K562 (cell line): ENCODE results near the gene KXD1. TPM values are rescaled to one million over a fixed set of nuclear protein-coding genes. Genes with fewer than 3 reads are reported as not detected.

ENCODE experiments used
- CBFB ChIP-seq: sonication (generic); formaldehyde crosslinking; IDR thresholded peaks from 2 replicates; pipeline ENCODE4 v1.4.0; 2020; ENCODE audit warnings: mild to moderate bottlenecking, missing genetic modification reagents
- CBX1 ChIP-seq: sonication (generic); IDR thresholded peaks from 2 replicates; pipeline ENCODE4 v1.6.1; 2016; ENCODE audit warnings: antibody characterized with exemption, low read depth, mild to moderate bottlenecking
- CBX2 ChIP-seq: fragments of 200-600 bp; sonication (generic); IDR thresholded peaks from one replicate; pipeline ENCODE4 v1.6.1; 2012; ENCODE audit warnings: mild to moderate bottlenecking, low read length, inconsistent platforms; ENCODE audit not compliant: insufficient read depth, poor library complexity, severe bottlenecking
- CBX3 ChIP-seq, 2 experiments: IDR thresholded peaks; 1 replicate in 1 of 2; 2 replicates in 1 of 2; pipeline ENCODE4 v1.6.1; 2012; ENCODE audit warnings: inconsistent platforms in 2 of 2, low read length in 2 of 2, borderline replicate concordance in 1 of 2, control low read depth in 1 of 2
- CHD1 ChIP-seq: fragments of 200-600 bp; sonication (generic); IDR thresholded peaks from one replicate; pipeline ENCODE4 v1.6.1; 2012; ENCODE audit warnings: mild to moderate bottlenecking, moderate library complexity, low read length, inconsistent platforms
- CREM ChIP-seq: IDR thresholded peaks from 2 replicates; pipeline ENCODE4 v1.6.1; 2014; ENCODE audit warnings: antibody characterized with exemption, low read depth
- FOXO4 ChIP-seq: fragments of 450-650 bp; formaldehyde crosslinking; IDR thresholded peaks from 2 replicates; pipeline ENCODE4 v1.4.0; 2020; ENCODE audit warnings: mild to moderate bottlenecking, moderate library complexity
- HCFC1 ChIP-seq: IDR thresholded peaks from 2 replicates; pipeline ENCODE4 v1.6.1; 2012; ENCODE audit warnings: low read depth, low read length, improper control_type of control experiment
- HDAC2 ChIP-seq: fragments of 450-650 bp; IDR thresholded peaks from 2 replicates; pipeline ENCODE4 v1.6.1; 2016; ENCODE audit warnings: mild to moderate bottlenecking
- HEY1 ChIP-seq: fragments of 250-450 bp; sonication (Bioruptor Pico); IDR thresholded peaks from 2 replicates; pipeline ENCODE4 v1.5.0; 2020; ENCODE audit warnings: mild to moderate bottlenecking, moderate library complexity, borderline replicate concordance
- HNRNPL ChIP-seq: fragments of 200-400 bp; formaldehyde crosslinking; IDR thresholded peaks from 2 replicates; pipeline ENCODE4 v1.6.1; 2017; ENCODE audit warnings: low read depth, mild to moderate bottlenecking, low read length
- KLF13 ChIP-seq: fragments of 450-650 bp; IDR thresholded peaks from 2 replicates; pipeline ENCODE4 v1.6.1; 2016; ENCODE audit warnings: missing genetic modification characterization, low read depth, mild to moderate bottlenecking, missing compliant biosample characterization, moderate library complexity, borderline replicate concordance
- NCOR1 ChIP-seq: fragments of 450-650 bp; IDR thresholded peaks from 2 replicates; pipeline ENCODE4 v1.6.1; 2016; ENCODE audit warnings: mild to moderate bottlenecking, moderate library complexity
- PRMT5 ChIP-seq: sonication (generic); formaldehyde crosslinking; IDR thresholded peaks from 2 replicates; pipeline ENCODE4 v1.5.0; 2020; ENCODE audit warnings: missing genetic modification reagents
- RBM22 ChIP-seq: fragments of 200-400 bp; formaldehyde crosslinking; IDR thresholded peaks from 2 replicates; pipeline ENCODE4 v1.6.1; 2018; ENCODE audit warnings: low read length, low read depth; ENCODE audit not compliant: poor library complexity, severe bottlenecking
- SIX5 ChIP-seq, 2 experiments: IDR thresholded peaks; 2 replicates each; pipeline ENCODE4 v1.6.1; 2011; ENCODE audit warnings: low read length in 2 of 2, borderline replicate concordance in 1 of 2, low read depth in 1 of 2, mild to moderate bottlenecking in 1 of 2, moderate library complexity in 1 of 2; ENCODE audit not compliant: insufficient read depth in 1 of 2
- SOX6 ChIP-seq: fragments of 450-650 bp; IDR thresholded peaks from 2 replicates; pipeline ENCODE4 v1.6.1; 2014; ENCODE audit warnings: mild to moderate bottlenecking
- SUPT5H ChIP-seq: fragments of 450-650 bp; IDR thresholded peaks from 2 replicates; pipeline ENCODE4 v1.6.1; 2016
- TAF9B ChIP-seq: fragments of 450-650 bp; IDR thresholded peaks from 2 replicates; pipeline ENCODE4 v1.6.1; 2018; ENCODE audit warnings: mild to moderate bottlenecking; ENCODE audit not compliant: partially characterized antibody
- U2AF1 ChIP-seq: fragments of 200-400 bp; formaldehyde crosslinking; optimal IDR thresholded peaks from 2 replicates; pipeline ENCODE3; 2017; ENCODE audit warnings: mild to moderate bottlenecking, low read depth, low read length, moderate library complexity
- UBTF ChIP-seq, 2 experiments: IDR thresholded peaks; 2 replicates each; pipeline ENCODE4 v1.6.1; 2012; ENCODE audit warnings: improper control_type of control experiment in 2 of 2, low read depth in 2 of 2, low read length in 2 of 2, borderline replicate concordance in 1 of 2
- ZFPM2 ChIP-seq: fragments of 250-450 bp; sonication (Bioruptor Pico); IDR thresholded peaks from 2 replicates; pipeline ENCODE4 v1.5.1; 2022; ENCODE audit warnings: mild to moderate bottlenecking
- ZNF184 ChIP-seq: sonication (generic); formaldehyde crosslinking; IDR thresholded peaks from 2 replicates; pipeline ENCODE4 v1.5.0; 2020; ENCODE audit warnings: missing genetic modification reagents
- ZNF197 ChIP-seq: fragments of 200-800 bp; sonication (Bioruptor generic); IDR thresholded peaks from 2 replicates; pipeline ENCODE4 v1.6.1; 2016; ENCODE audit warnings: low read depth, missing genetic modification characterization, missing compliant biosample characterization
- ZNF57 ChIP-seq: fragments of 450-650 bp; formaldehyde crosslinking; IDR thresholded peaks from 2 replicates; pipeline ENCODE4 v1.4.0; 2020; ENCODE audit warnings: mild to moderate bottlenecking, moderate library complexity
- ZSCAN32 ChIP-seq: fragments of 450-650 bp; formaldehyde crosslinking; IDR thresholded peaks from 2 replicates; pipeline ENCODE4 v1.4.0; 2020; ENCODE audit warnings: mild to moderate bottlenecking, moderate library complexity
- polyA plus RNA-seq, 8 experiments: library from polyadenylated mRNA; depleted of rRNA in 4 of 8; stranded (reverse) in 5 of 8; unstranded in 3 of 8; fragments of >200 nt; fragmentation: Nextera tagmentation in 2 of 8; fragmentation: Illumina TruSeq in 1 of 8; extraction: Ambion mirVana in 2 of 8; extraction: Trizol in 1 of 8; gene quantifications; 2 replicates each; pipeline versions ENCODE4 v1.2.1 to v1.2.3, GENCODE V29; 2011 to 2014; ENCODE audit warnings: inconsistent platforms in 1 of 8, missing spikeins in 1 of 8
- total RNA-seq, 7 experiments: library from RNA; depleted of rRNA in 6 of 7; stranded (reverse); fragments of >200 nt in 6 of 7; fragmentation: Illumina TruSeq in 2 of 7; extraction: Trizol in 2 of 7; gene quantifications; 2 replicates each; pipeline versions ENCODE4 v1.2.1 to v1.2.3, GENCODE V29; 2011 to 2021; ENCODE audit warnings: low replicate concordance in 1 of 7

KXD1 gene
- total and polyA plus RNA-seq, 9 of the 15 experiments (the other 6 are each of a cell fraction or from before 2014, with no cell fraction given) = 21.9 to 210 (median 118) TPM

GRCh38 chr19:18571564-18572344, 14.1 kb downstream of the KXD1 start, which contains the start of gene UBA52 (continued):
- no peak for TF ChIP-seq CBX2
- TF ChIP-seq RBM22 = peak; percentile 76
- no peak for TF ChIP-seq PRMT5 (CRISPR knock-in tag)
- peak; percentile 28 to 81; a peak in 2 of 4 replicates for TF ChIP-seq UBTF (IDR thresholded peaks at IDR 0.05; ENCODE audit: borderline replicate concordance in 1 of 2, low read depth in 2 of 2, low read length in 2 of 2)
- no peak for TF ChIP-seq FOXO4 (CRISPR knock-in tag)
- 0 out of 2 replicates have a peak, but pooled peaks have one; percentile 35 for TF ChIP-seq SOX6
- TF ChIP-seq ZNF197 (CRISPR knock-in tag) = no peak
- TF ChIP-seq KLF13 = peak; percentile 82; the same call in 1 of the 2 replicates
- 0 out of 2 replicates have a peak, but pooled peaks have one; percentile 46 for TF ChIP-seq ZFPM2
- no peak for TF ChIP-seq TAF9B
- 0 out of 2 replicates have a peak, but pooled peaks have one; percentile 34 for TF ChIP-seq NCOR1
- TF ChIP-seq U2AF1 = peak; percentile 93
- TF ChIP-seq CBFB (CRISPR knock-in tag) = 0 out of 2 replicates have a peak, but pooled peaks have one; percentile 51
- TF ChIP-seq CBX3 (IDR thresholded peaks at IDR 0.05; ENCODE audit: borderline replicate concordance in 1 of 2, low read length in 2 of 2) = peak in 1 of 2 experiments; percentile 77; a peak in 1 of 3 replicates
- peak; percentile 99 for TF ChIP-seq CREM
- TF ChIP-seq SUPT5H = peak; percentile 98
- peak; percentile 33; the same call in 1 of the 2 replicates for TF ChIP-seq CBX1
- peak; percentile 63 to 69; a peak in 3 of 4 replicates for TF ChIP-seq SIX5 (IDR thresholded peaks at IDR 0.05; ENCODE audit: borderline replicate concordance in 1 of 2, insufficient read depth in 1 of 2, low read depth in 1 of 2, low read length in 2 of 2)
- TF ChIP-seq HEY1 = no peak; the same call in 1 of the 2 replicates
- no peak for TF ChIP-seq ZSCAN32 (CRISPR knock-in tag)
- TF ChIP-seq ZNF57 = no peak
- no peak for TF ChIP-seq ZNF184
- TF ChIP-seq HCFC1 = peak; percentile 96
- TF ChIP-seq CHD1 = no peak
- TF ChIP-seq HDAC2 = 0 out of 2 replicates have a peak, but pooled peaks have one; percentile 10
- TF ChIP-seq HNRNPL = peak; percentile 46; the same call in 1 of the 2 replicates
